Uterus (tissue), 4 donors: ENCODE results near the gene INPP4A. TPM values are rescaled to one million over a fixed set of nuclear protein-coding genes. Genes with fewer than 3 reads are reported as not detected.

Experiments used
- DNase-seq, 2 donors: peaks; one replicate each; pipeline ENCODE4 v3.0.0-alpha.2; 2019 to 2020
- H3K27ac ChIP-seq, 2 donors: fragments of 200-600 bp; sonication (generic); 1 replicate in 1 of 2; 2 replicates in 1 of 2; pipeline ENCODE4 v1.5.1; 2016 to 2018
- H3K27me3 ChIP-seq, 2 donors: fragments of 200-600 bp; sonication (generic); one replicate each; pipeline ENCODE4 v1.5.1; 2018 to 2019; ENCODE audit warnings: control low read depth in 1 of 2
- H3K36me3 ChIP-seq, 2 donors: fragments of 200-600 bp; sonication (generic); one replicate each; pipeline ENCODE4 v1.5.1; 2019; ENCODE audit warnings: control low read depth in 1 of 2
- H3K4me1 ChIP-seq, 2 donors: fragments of 200-600 bp; sonication (generic); one replicate each; pipeline ENCODE4 v1.5.1; 2018 to 2019; ENCODE audit warnings: control low read depth in 1 of 2
- H3K4me3 ChIP-seq, 2 donors: fragments of 200-600 bp; sonication (generic); 1 replicate in 1 of 2; 2 replicates in 1 of 2; pipeline ENCODE4 v1.5.1; 2018 to 2019; ENCODE audit warnings: mild to moderate bottlenecking in 1 of 2
- H3K9me3 ChIP-seq, 2 donors: fragments of 200-600 bp; sonication (generic); one replicate each; pipeline ENCODE4 v1.5.1; 2019; ENCODE audit warnings: control low read depth in 1 of 2
- CTCF ChIP-seq, 4 experiments: fragments of 200-600 bp in 2 of 4; fragments of 450-650 bp in 2 of 4; sonication (generic) in 2 of 4; IDR thresholded peaks; one replicate each; pipeline ENCODE4 v1.5.1; 2016 to 2019; ENCODE audit warnings: antibody characterized with exemption in 4 of 4, mild to moderate bottlenecking in 2 of 4, moderate library complexity in 1 of 4
- POLR2A ChIP-seq, 2 donors: fragments of 450-650 bp; IDR thresholded peaks; one replicate each; pipeline ENCODE4 v1.6.1; 2016; ENCODE audit warnings: antibody characterized with exemption in 2 of 2, mild to moderate bottlenecking in 1 of 2, moderate library complexity in 1 of 2
- intact Hi-C: fragments of 100-400 bp; cut with DNase I; formaldehyde crosslinking; loops from one replicate; pipeline ENCODE4 v1.15.1; 2023; ENCODE audit warnings: low total_unique reads
- total RNA-seq, 4 donors: library from RNA; depleted of rRNA in 3 of 4; stranded (reverse); fragments of >200 nt in 3 of 4; gene quantifications; one replicate each; pipeline versions ENCODE4 v1.1.0 to v1.2.4, GENCODE V29; 2014 to 2023
- donor health status: DM: yes; HTN: yes; CAD: no.

The INPP4A gene
- total RNA-seq, 4 donors from 2014 or later, result 8.7 to 40.2 (median 35.2) TPM

- Histone ChIP-seq H3K27me3 (no peaks in the 10 kb centered on the region), H3K27ac (no peak overlapping the region), H3K4me3 (no peak overlapping the region), H3K4me1 (peaks cover 0 to 4% of the 10 kb centered on the region in 2 donors), H3K36me3 (no peaks in the 10 kb centered on the region), H3K9me3 (no peaks in the 10 kb centered on the region)
- TF ChIP-seq POLR2A (IDR thresholded peaks at IDR 0.05), result no peak
- no peak for TF ChIP-seq CTCF (IDR thresholded peaks at IDR 0.05)
- intact Hi-C loops, result no loop called here
- DNase-seq, result no peak
Measured at GRCh38 chr2:98477036-98477435, 32.4 kb downstream of the INPP4A start.

- no peaks in the 10 kb centered on the region for H3K9me3 ChIP-seq
- H3K4me3 ChIP-seq, result no peak overlapping the region
- H3K4me1 ChIP-seq, result peaks cover 0 to 4% of the 10 kb centered on the region in 2 donors
- no peak overlapping the region for H3K27ac ChIP-seq
- intact Hi-C loops, result no loop called here
- H3K36me3 ChIP-seq, result no peaks in the 10 kb centered on the region
- no peak for TF ChIP-seq CTCF (IDR thresholded peaks at IDR 0.05)
- TF ChIP-seq POLR2A (IDR thresholded peaks at IDR 0.05), result no peak
- H3K27me3 ChIP-seq, result no peaks in the 10 kb centered on the region
- DNase-seq, result no peak
Measured at GRCh38 chr2:98477506-98477905, 32.8 kb downstream of the INPP4A start.

- no peak for TF ChIP-seq CTCF (IDR thresholded peaks at IDR 0.05)
- no peak for TF ChIP-seq POLR2A (IDR thresholded peaks at IDR 0.05)
- Histone ChIP-seq H3K27ac (no peak overlapping the region), H3K36me3 (no peaks in the 10 kb centered on the region), H3K4me3 (no peak overlapping the region), H3K4me1 (peaks cover 0 to 4% of the 10 kb centered on the region in 2 donors), H3K9me3 (no peaks in the 10 kb centered on the region), H3K27me3 (no peaks in the 10 kb centered on the region)
- DNase-seq, result no peak
- intact Hi-C loops, result no loop called here
Measured at GRCh38 chr2:98478088-98478551, 33.5 kb downstream of the INPP4A start.

GRCh38 chr2:98478907-98479306 is 34.2 kb downstream of the INPP4A start:
- Histone ChIP-seq H3K27ac (no peak overlapping the region), H3K9me3 (no peaks in the 10 kb centered on the region), H3K4me3 (no peak overlapping the region), H3K36me3 (no peaks in the 10 kb centered on the region), H3K27me3 (no peaks in the 10 kb centered on the region), H3K4me1 (peaks cover 0 to 4% of the 10 kb centered on the region in 2 donors)
- TF ChIP-seq CTCF (IDR thresholded peaks at IDR 0.05) (no peak), POLR2A (IDR thresholded peaks at IDR 0.05) (no peak)
- no peak for DNase-seq
- intact Hi-C loops, result no loop called here

GRCh38 chr2:98479371-98479770 is 34.7 kb downstream of the INPP4A start:
- Histone ChIP-seq H3K27ac (no peak overlapping the region), H3K9me3 (no peaks in the 10 kb centered on the region), H3K4me3 (no peak overlapping the region), H3K27me3 (no peaks in the 10 kb centered on the region), H3K4me1 (peaks cover 0 to 4% of the 10 kb centered on the region in 2 donors), H3K36me3 (no peaks in the 10 kb centered on the region)
- TF ChIP-seq POLR2A (IDR thresholded peaks at IDR 0.05) (no peak), CTCF (IDR thresholded peaks at IDR 0.05) (no peak)
- intact Hi-C loops, result no loop called here
- DNase-seq, result no peak
